ENCODE data around the gene SAMD4A.

The SAMD4A gene

DNA sequence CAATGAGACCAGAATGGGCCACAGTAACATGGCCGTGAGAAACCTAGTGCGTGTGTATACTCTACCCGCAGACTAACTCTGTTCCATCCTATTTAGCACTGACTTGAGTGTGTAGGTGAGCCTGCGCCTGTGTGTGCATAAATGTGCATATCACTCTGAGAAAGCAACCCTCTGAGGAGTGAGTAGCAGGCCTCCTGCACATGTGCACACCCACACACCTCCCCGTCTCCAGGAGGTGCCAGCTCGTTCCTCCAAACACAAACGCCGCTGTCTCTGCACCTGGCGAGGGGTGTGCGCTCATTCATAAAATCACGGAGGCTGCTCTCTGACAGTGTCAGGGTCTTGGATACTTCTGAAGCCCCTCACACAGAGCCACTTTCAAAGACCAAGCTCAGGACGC is 196.8 kb downstream of the SAMD4A start:
- no peak for DNase-seq (ENCODE audit: low spot score)

DNA sequence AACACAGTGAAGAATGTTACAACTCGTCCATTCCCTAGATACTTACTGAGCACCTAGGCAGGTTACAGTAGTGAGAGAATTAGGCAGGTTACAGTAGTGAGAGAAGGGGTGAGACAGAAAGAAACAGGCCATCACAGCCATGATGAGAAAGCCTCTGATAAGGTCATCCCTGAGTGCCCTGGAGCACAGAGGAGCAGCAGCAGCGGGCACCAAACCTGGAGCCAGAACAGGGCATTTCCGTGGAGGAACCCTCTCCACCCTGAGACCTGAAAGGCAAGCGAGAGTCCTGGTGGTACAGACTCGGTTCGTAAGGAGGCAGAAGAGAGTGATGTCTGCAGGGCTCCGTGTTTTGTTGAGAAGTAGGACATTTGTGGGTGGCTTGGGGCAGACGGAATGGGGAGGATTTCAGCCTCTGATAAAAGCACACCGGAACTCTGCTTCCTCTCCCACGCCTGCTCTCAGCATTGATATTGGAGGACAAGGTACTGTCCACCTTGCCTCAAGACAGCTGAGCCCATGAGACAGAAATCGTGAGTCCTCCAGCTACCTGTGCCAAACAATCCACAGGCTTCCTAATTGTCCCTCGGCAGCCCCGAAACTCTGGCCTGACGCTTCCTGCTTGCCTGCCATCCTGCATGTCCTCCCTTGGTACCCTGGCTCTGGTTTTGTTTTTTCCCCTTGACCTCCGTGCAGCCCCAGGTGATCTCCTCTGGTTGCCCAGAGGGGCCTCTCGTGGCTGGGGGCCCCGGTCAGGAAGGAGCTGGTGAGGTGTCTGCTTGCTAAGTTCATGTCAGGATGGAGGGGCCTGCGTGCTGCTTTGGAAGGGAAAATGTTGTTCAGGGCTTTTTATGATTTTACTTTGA is 199.6 kb downstream of the SAMD4A start:
- no peak for DNase-seq (ENCODE audit: low spot score)

DNA sequence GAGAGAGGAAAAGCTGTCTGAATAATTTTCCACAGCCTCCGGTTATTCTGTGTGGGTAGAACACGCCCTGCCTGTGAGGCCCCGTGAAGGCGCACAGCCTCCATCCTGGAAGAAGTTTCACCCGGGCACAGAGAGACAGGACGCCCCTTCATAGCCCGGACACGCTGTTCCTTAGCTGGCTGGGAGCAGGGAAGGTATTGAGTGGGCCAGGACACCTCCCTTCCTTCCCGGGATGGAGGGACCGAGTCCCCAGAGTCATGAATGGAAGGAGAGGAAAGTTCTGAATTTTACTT is 200.2 kb downstream of the SAMD4A start:
- no peak for DNase-seq (ENCODE audit: low spot score)

DNA sequence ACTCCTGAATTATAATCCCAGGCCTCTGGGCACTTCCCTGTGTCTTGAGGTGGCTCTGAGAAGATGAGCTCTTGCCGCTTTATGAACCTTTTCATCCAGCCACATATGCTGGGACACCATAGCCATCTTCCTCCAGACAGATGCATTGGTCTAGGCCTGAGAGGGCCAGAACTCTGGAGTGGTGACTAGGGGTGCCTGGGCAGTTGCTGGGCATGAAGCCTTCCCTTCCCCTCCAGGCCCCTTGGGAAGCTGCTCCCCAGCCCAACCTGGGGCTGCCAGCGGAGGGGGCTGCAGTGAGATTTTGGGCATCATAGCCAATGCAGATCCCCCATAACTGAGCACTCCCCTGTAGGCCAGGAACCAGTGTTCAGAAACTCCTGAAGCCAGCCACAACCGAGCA is 200.5 kb downstream of the SAMD4A start:
- no peak for DNase-seq (ENCODE audit: low spot score)

DNA sequence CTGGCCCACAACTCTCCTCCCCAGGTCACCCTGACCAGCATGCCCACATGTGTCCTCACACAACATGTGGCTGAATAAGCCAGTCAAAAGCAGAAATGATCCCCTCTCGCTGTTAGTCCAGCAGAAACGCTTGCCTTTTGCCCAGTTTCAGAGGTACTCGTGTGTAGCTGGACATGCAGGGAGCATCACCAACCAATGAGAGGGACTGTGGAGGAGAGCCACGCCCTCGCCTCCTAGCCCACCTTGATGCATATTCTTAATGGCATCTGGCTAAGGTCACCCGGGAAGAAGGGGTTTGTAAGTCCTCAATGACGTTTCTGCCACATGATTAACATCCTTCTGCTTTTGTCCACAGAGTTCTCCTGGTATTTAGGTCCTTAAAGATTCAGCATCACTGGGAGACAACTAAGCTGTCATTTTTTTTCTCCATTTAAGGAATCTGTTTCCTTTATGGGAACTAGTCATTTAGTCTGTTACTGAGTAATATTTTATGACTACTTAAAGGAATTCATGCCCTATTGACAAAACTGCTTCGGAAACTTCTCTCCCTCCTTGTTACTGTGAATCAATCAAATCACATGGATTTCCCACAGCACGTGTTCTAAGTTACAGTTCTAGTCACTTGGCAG is 201.7 kb downstream of the SAMD4A start:
- no peak for DNase-seq (ENCODE audit: low spot score)

DNA sequence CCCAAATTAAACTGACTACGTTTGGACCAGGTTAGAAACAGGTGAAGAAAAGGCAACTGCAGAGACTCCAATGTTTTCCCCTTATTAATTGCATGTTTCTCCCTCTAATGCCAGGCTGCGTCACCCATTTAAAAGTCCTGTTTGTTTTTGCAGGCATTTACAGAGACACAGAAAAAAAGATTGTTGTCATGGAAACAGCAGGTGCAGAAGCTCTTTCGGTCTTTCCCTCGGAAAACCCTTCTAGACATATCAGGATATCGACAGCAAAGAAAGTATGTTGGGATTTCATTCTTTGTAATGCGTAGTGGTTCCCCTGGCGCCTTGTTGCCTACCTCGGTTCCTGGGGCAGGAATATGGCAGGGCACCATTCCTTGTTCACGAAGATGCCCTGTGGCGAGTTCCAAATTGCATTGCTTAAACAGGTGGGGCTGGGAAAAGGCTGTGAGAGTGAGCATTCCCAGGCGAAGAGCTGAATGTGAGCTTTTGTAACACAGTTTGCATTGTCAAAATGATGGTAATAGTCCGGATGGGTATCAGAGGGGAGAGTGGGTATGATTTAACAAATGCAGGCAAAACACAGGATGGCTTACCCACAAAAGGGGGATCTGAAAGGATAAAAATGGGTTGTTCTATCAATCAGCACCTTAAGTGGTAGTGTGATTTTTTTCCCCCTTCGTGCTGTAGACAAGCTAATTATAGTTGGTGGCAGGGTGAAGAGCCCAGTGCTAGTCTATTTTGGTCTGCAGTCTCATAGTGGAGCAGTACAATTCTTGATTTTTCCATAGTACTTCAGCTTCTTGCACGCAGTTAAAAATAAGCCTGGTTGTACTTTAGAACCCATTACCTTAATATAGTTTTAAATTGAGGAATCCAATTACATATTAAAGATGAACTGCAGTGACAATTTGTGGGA is 203.3 kb downstream of the SAMD4A start:
- DNase-seq (ENCODE audit: low spot score) = no peak

DNA sequence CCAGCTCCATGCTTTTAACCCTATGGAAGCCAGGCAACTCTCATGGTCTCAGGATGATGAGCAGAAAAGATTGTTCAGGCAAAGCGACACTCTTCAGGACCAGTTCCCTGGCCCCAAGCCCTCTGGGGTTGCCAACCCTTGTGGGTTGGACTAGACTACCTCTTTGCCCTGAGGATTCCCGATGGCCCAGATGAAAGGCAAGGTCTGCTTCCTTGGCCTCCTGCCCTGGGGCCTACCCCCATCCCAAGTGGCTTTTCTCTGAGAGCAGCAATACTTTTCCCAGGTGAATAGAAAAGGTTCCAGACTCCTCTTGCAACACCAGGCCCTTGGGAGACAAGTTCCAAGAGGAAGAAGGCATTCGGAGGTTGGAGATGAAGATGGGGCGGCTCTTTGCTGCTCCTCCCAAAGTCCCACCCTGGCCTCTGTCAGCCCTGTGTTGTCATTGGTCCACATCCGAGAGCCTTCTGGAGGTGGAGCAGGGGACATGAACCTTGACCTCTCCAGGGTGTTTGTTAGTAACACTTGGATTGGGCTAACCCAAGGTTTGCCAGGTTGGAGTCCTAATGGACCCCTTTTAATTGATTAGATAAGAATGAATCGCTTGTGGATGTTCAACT is 204.6 kb downstream of the SAMD4A start:
- DNase-seq (ENCODE audit: low spot score) = no peak

DNA sequence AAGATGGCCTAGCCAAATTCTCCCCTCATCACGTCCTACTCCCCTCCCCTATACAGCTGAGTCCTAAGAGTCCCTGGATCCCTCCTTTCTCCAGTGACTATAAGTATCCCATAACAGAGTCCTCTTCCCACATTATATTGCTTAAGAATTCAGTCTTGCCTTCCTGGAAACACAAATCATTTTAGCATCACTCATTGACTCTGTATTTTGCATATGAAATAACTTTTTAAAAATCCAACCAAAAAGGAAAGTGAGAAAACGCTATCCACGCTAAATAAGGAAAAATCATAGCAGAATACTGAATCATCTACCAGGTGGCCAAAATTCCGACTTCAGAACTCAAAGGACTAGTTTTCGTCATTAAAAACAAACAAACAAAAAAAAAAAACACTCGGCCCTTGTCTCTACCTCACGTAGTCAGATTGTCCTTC is 205.5 kb downstream of the SAMD4A start:
- peak; percentile 53 for DNase-seq (ENCODE audit: low spot score)

DNA sequence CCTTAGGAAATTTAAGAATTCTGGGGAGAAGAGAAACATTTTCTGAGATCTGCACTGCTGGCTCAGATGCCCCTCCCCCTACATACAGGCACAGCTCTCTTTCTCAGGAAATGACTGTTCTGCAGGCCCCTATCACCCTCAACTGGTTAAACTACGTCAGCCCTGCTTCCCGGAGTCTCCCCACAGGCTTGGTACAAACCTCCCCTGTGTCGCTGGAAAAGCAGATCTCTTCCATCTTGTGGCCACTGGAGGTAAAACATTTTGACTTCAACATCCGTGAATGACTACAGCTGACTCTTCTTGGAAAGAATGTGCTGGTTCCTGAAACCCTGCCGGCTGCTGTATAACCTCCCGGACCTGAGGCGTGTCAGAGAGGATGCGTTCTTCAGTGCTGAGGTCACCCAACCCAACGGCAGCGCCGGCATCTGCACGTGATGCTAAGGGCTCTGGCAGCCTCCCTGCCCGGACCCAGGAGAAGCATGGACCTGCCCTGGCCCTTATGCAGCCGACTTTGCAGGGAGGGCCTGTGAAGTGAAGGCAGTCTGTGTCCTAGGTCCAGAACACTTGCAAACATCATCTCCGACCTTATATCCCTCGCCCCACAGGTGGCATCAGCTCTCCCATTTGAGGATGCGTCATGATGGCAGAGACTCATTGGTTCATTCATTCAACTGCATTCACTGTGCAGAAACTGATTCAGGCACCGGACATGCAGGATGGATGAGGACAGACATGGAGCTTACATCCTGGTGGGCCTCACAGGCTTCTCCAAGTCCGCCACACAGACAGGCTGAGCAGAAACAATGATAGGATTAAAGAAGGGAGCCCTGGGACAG is 206.5 kb downstream of the SAMD4A start:
- DNase-seq (ENCODE audit: low spot score) = peak; percentile 97

DNA sequence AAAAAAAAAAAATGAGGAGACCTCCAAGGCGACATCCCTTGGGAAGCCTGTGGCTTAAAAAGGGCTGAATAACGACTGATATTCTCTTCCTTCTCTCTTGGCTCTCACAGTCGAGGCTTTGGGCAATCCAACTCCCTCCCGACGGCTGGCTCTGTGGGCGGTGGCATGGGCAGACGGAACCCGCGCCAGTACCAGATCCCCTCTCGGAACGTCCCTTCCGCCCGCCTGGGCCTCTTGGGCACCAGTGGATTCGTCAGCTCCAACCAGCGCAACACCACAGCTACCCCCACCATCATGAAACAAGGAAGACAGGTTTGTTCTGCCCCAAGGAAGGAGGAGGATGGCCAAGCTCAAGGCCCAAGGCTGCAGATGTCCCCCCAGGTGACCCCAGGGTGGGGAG is 207.9 kb downstream of the SAMD4A start:
- no peak for DNase-seq (ENCODE audit: low spot score)

DNA sequence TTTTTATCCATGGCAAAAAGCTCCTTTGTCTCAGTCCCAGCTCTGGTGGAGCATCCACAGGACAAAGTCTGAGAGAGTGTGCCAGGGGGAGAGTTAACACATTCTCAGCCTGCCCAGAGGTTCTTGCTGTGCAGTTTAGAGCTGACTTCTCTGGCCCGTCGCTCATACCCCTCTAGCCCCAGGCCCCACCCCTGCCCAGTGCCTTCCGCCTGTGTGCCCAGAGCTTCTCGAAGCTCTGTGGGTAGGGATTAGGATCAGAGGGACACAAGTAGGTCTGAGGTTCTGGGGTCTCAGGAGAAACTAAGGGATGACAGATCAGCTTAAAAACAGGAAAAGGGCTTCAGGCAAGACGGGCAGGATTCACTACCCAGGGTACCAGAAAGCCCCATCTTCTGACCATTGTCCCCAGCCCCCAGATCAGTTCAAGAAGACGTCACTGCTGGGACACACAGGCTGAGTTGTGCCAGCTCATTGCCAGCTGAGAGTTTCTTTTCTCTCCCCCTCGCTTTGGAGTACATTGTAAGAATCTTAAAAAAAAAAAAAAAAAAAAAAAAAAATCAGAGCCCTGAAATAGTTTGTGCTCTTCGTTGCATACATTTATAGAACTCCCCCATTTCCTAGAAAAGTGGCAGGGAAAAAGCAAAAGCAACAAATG is 208.7 kb downstream of the SAMD4A start:
- DNase-seq (ENCODE audit: low spot score) = no peak

DNA sequence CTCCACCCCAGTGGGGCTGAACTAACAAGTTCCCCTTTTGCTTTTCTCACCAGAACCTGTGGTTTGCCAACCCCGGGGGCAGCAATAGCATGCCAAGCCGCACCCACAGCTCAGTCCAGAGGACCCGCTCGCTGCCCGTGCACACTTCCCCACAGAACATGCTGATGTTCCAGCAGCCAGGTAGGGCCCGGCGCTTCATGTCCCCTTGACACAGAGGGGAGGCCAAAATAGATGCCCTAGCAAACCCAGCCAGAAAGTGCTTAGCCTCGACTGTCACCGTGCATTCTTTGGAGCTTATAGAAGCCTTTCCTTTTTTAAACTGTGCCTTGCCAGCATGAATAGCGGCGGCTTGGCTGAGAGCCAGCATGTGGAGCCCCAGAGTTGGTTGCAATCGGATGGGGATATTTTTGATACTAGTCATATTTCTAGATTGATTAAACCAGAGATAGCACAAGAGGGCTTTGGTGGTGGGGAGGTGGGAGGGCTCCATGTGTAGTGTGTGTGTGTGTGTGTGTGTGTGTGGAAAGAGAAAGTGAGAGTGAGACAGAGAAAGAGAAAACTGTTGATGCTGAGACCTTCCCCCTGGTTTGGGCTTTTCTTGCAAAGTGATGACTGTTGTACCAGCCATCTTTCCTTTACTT is 209.6 kb downstream of the SAMD4A start:
- peak; percentile 85 for DNase-seq (ENCODE audit: low spot score)

DNA sequence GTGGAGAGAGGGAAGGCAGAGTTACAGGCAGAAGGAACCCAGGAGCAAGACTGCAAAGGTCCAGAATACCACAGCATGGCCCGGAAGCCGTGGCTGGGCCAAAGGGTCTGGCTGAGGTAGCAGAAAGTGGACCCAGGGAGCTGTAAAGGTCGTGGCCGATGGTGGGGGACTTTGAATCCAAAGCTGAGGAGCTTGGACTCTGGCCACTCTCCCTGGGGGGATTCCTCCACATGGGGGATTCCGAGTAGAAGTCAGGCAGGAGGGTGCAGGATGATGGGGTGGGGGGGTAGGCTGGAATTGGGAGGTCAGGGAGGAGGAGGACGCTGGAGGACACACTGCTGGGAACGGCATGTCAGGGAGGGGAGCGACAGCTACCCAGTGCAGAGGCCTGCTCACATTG is 210.5 kb downstream of the SAMD4A start:
- no peak for DNase-seq (ENCODE audit: low spot score)

DNA sequence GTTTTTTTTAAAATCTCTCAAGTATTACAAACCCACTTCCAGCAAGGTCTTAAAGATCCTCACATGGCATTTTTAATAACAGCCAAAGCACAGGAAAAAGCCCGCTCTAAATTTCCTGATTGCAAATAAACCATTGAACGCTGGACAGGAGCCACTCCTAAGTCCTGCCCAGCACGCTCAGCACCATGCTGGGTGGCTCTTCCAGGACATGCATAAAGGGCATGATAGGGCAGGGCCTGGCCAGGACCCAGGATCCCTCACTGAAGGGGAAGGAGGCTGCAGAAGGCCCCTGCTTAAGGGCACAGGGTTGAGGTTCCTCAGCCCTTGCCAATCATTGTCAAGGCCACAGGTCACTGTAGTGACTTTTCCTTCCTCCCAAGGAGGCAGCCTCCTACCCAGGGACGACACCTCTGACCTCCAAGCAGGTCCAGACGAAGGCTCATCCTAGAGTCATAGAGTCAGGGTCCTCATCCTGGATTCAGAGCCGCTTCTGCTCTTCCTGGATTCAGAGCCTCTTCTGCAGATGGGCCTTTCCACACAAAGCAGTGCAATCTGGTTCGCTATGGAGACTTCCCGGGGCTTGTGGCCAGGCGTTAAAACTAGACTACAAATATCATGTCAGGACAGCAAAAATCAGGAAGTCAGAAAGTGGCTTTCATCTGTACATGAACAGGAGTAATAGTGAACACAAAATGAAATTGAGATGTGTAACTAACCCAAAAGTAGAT is 211.9 kb downstream of the SAMD4A start:
- no peak for DNase-seq (ENCODE audit: low spot score)

DNA sequence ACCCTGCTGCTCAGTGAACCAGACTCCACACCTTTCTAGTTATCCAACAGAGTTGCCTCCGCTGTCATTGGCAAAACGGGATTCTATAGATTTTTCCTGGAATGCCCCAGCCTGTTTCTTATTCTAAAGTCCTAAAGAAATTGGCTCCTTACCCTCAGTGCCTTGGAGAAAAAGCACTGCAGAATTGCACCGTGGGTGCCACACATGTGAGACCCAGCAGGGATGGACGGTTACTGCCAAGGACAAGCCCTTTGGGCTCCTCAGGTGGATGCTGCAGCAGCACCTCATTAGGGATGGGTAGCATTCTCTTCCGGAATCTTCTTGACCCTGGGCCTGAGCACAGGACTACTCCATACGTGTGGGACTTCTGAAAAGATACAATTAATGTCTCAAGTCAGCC is 214.2 kb downstream of the SAMD4A start:
- no peak for DNase-seq (ENCODE audit: low spot score)

DNA sequence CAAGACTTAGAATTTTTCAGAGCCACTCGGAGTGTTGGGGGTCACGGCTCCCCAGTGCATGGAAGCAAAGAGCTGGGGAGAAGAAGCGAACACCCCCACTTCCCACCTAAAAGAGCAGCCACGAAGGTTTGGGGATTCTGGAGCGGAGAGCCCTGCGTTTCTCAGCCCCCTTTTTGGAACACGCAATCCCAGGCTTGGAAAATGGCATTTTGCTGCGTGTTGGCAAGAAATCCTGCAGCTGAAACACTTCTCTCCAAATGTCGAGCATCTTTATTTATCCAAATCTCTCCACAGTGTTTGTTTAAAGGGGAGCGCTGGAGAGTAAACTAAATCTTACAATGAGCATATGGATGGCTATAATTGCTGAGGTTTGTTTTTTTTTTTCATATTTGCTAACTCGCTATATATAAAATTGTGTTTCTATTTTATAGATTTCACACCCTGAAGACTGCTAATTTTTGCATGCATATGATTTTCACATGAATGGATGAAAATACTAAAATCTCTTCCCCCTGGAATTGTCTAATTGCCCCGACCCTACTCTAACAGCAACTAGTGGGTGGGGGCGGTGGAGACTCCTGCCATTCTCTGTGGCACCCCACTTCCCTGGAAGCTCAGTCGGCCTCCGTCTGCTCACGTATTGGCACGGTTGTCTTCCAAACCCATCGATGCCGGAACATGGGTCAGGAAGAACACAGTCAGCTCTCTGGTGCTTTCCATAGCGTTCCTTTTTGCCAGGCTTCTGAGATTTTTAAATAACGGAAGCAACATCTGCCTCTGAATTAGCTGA is 215.2 kb downstream of the SAMD4A start:
- DNase-seq (ENCODE audit: low spot score) = no peak

DNA sequence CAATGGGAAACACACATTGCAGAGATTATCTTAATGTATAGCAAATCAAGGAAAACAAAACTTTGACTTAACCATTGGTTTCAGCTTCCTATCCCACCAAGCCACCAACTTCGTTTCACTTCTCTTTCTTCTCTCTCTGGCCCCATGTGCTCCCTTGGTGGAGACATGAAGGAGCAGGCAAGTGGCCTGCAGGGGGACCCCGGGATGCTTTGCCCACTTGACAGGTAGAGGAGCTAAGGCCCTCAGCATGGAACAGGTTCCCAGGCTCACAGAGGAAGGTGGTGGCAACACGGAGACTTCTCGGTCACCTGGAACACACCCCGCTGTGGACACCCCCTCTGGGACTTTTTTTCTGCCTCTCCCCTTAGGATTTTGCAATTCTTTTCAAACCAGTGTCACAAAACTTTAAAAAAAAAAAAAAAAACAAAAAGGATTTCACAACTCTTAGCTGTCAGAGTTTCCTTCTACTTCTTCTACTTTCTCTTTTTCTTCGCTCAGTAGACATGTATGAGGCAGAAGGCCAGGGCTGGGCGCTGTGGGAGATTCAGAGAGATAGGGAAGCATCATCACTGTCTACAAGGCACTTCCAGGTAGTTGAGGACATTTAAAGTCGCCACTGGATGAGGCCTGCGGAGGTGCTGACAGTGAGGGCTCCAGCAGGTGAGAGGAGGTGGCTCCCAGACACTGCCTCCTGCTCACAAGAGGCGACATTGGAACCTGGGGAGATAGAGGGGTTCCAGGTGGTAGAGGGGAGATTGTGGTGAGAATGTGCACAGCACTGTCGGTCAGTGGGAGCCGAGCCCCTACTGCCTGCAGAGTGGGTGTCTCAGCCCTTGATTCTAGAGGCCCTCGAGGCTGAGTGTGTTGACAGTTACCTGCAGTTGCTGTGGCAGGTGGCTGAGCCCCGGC is 216.1 kb downstream of the SAMD4A start:
- DNase-seq (ENCODE audit: low spot score) = no peak

DNA sequence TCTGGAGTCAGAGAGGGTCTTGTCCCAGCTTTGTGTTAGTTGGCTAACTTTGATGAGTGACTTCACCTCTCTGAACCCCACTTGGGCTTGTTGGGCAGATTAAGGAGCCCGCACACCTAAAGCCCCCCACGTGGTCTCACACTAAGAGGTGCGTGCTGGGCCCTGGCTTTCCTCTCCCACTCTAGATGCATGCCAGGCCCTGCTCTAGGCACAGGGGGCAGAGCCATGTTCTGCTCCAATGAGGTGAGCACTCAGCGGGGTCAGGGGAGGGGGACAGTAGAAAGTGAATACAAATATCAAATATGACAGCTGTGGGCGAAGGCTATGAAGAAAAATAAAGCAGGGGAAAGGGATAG is 216.7 kb downstream of the SAMD4A start:
- no peak for DNase-seq (ENCODE audit: low spot score)

Data from hepatic stellate cell (primary cell).